Esophagus (tissue), 2 donors: Measurements from ENCODE around the gene MLLT1. TPM values are rescaled to one million over a fixed set of nuclear protein-coding genes. Genes with fewer than 3 reads are reported as not detected.
A peak's percentile ranks its signal among the peaks of the same experiment; 100 is the strongest.
"Not testable (repeated sequence)": the region's sequence is repeated elsewhere in the genome, so short reads cannot be mapped to it uniquely, and the experiment has no call there.

Source experiments
- H3K27ac ChIP-seq, 2 donors: one replicate each; pipeline ENCODE4 v1.5.1; 2013; ENCODE audit warnings: low read depth in 2 of 2, mild to moderate bottlenecking in 2 of 2, inconsistent platforms in 1 of 2, low read length in 1 of 2, moderate library complexity in 1 of 2
- H3K27me3 ChIP-seq, 2 donors: one replicate each; pipeline ENCODE4 v1.6.1; 2013; ENCODE audit warnings: low read length in 2 of 2, control low read depth in 1 of 2, mild to moderate bottlenecking in 1 of 2; ENCODE audit not compliant: insufficient read depth in 2 of 2, control insufficient read depth in 1 of 2
- H3K36me3 ChIP-seq, 2 donors: one replicate each; pipeline ENCODE4 v1.6.1; 2013; ENCODE audit warnings: low read length in 1 of 2; ENCODE audit not compliant: control insufficient read depth in 2 of 2, insufficient read depth in 2 of 2
- H3K4me1 ChIP-seq, 2 donors: one replicate each; pipeline ENCODE4 v1.6.1; 2013; ENCODE audit warnings: low read length in 1 of 2; ENCODE audit not compliant: control insufficient read depth in 2 of 2, insufficient read depth in 2 of 2
- H3K4me3 ChIP-seq, 2 donors: one replicate each; pipeline ENCODE4 v1.5.1; 2013; ENCODE audit warnings: low read length in 2 of 2, mild to moderate bottlenecking in 2 of 2, low read depth in 1 of 2, moderate library complexity in 1 of 2
- H3K9me3 ChIP-seq, 2 donors: one replicate each; pipeline ENCODE4 v1.6.1; 2013; ENCODE audit warnings: mild to moderate bottlenecking in 2 of 2, low read depth in 1 of 2, low read length in 1 of 2, moderate library complexity in 1 of 2; ENCODE audit not compliant: control insufficient read depth in 2 of 2, insufficient read depth in 1 of 2
- WGBS, 2 donors: extraction: QIAGEN DNeasy Blood & Tissue Kit; methylation state at CpG; one replicate each; pipeline ENCODE4 v1.1.7; 2013; 5-methylcytosine and 5-hydroxymethylcytosine counted together
- polyA plus RNA-seq, 2 donors: library from polyadenylated mRNA; stranded (reverse); fragments of 200-250 nt; gene quantifications; one replicate each; pipeline ENCODE4 v1.2.3, GENCODE V29; 2013
- donor health status: healthy with polysubstance abuse.
- donor health status: Bipolar disorder and iron deficiency.

Gene MLLT1, protein sequence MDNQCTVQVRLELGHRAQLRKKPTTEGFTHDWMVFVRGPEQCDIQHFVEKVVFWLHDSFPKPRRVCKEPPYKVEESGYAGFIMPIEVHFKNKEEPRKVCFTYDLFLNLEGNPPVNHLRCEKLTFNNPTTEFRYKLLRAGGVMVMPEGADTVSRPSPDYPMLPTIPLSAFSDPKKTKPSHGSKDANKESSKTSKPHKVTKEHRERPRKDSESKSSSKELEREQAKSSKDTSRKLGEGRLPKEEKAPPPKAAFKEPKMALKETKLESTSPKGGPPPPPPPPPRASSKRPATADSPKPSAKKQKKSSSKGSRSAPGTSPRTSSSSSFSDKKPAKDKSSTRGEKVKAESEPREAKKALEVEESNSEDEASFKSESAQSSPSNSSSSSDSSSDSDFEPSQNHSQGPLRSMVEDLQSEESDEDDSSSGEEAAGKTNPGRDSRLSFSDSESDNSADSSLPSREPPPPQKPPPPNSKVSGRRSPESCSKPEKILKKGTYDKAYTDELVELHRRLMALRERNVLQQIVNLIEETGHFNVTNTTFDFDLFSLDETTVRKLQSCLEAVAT
- polyA plus RNA-seq = 10 to 100 TPM; 15.5 to 16.3 TPM

- no peaks in the 10 kb centered on the region for H3K27me3 ChIP-seq
- WGBS, 2 donors = 4 to 6% methylated on average over 40 to 66 of the region's 66 CpGs
- peak within 1 kb of the TSS; percentile 54 to 86 for H3K27ac ChIP-seq
These were observed at the start of gene MLLT1 for GRCh38 chr19:6279931-6280591. MLLT1 (minus strand) TSS chr19:6279975; CDS start chr19:6279784, 191 bp downstream.

DNA sequence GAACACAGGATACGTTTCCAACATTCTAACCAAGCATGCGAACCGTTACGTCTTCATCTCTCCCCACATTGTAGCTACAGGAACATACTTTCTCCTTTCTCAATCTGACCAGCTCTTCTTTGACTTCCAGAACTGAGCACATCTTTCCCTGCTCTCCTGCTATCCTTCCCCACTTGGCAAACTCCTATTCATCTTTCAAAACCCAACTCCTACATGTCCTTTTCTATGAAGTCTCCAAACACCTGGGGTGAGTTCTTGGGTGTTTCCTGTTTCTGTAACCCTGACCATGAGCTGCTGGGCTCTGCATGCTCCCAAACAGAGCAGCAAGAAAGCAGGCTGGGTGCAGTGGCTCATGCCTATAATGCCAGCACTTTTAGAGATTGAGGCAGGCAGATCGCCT lies 47.0 kb upstream of the MLLT1 start:
- Histone ChIP-seq H3K4me1 (no peaks in the 10 kb centered on the region), H3K27me3 (no peaks in the 10 kb centered on the region), H3K9me3 (no peaks in the 10 kb centered on the region), H3K27ac (no peak overlapping the region), H3K4me3 (no peak overlapping the region), H3K36me3 (no peaks in the 10 kb centered on the region)
- WGBS, 2 donors = 77 to 86% methylated on average over 5 of the region's 5 CpGs

More at GRCh38 chr19:6279931-6280591, at the start of gene MLLT1:
- Histone ChIP-seq H3K36me3 (peaks cover 0 to 4% of the 10 kb centered on the region in 2 donors), H3K9me3 (no peaks in the 10 kb centered on the region), H3K4me1 (peaks cover 8 to 18% of the 10 kb centered on the region in 2 donors), H3K4me3 (peak within 1 kb of the TSS; percentile 68 to 98)

GRCh38 chr19:6325614-6326013 lies 45.8 kb upstream of the MLLT1 start:
- Histone ChIP-seq H3K27ac (no peak overlapping the region), H3K4me1 (no peaks in the 10 kb centered on the region), H3K27me3 (no peaks in the 10 kb centered on the region), H3K9me3 (no peaks in the 10 kb centered on the region), H3K4me3 (no peak overlapping the region), H3K36me3 (no peaks in the 10 kb centered on the region)
- 68 to 72% methylated on average over 4 of the region's 4 CpGs for WGBS, 2 donors

- Histone ChIP-seq H3K27ac (no peak overlapping the region), H3K4me1 (no peaks in the 10 kb centered on the region), H3K36me3 (no peaks in the 10 kb centered on the region), H3K9me3 (no peaks in the 10 kb centered on the region), H3K27me3 (no peaks in the 10 kb centered on the region), H3K4me3 (no peak overlapping the region)
- 63 to 64% methylated on average over 4 of the region's 4 CpGs for WGBS, 2 donors
These were observed 45.0 kb upstream of the MLLT1 start for GRCh38 chr19:6324757-6325156.

- no peak overlapping the region for H3K27ac ChIP-seq
- no peaks in the 10 kb centered on the region for H3K9me3 ChIP-seq
- no peak overlapping the region for H3K4me3 ChIP-seq
- H3K36me3 ChIP-seq = no peaks in the 10 kb centered on the region
- H3K27me3 ChIP-seq = no peaks in the 10 kb centered on the region
- H3K4me1 ChIP-seq = no peaks in the 10 kb centered on the region
- WGBS, 2 donors = 56 to 57% methylated on average over 3 of the region's 3 CpGs
These were observed 42.5 kb upstream of the MLLT1 start for GRCh38 chr19:6322284-6322683.

DNA sequence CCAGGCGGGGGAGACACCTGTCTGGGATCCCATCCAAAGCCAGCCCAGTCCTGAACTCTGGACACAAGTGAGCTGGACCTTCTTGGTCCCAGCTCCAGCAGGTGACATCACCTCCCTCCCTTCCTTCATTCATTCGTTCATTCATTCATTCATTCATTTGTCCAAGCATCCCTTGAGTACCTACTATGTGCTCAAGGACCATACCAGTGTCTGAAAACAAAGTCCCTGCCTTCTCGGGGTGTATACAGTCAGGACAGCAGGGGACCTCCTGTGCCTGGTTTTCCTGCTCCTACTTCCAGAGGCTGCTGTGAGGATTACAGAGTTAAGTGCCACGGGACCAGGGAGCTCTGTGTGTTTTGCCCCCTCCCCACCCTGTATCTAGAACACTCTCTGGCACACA lies 39.6 kb upstream of the MLLT1 start:
- Histone ChIP-seq H3K9me3 (peaks cover 0 to 2% of the 10 kb centered on the region in 2 donors), H3K27me3 (no peaks in the 10 kb centered on the region), H3K4me3 (no peak overlapping the region), H3K27ac (no peak overlapping the region), H3K36me3 (no peaks in the 10 kb centered on the region), H3K4me1 (no peaks in the 10 kb centered on the region)
- WGBS, 2 donors = 32 to 40% methylated on average over 4 of the region's 4 CpGs

- no peak overlapping the region for H3K27ac ChIP-seq
- peaks cover 0 to 2% of the 10 kb centered on the region in 2 donors for H3K9me3 ChIP-seq
- 67 to 68% methylated on average over 5 of the region's 5 CpGs for WGBS, 2 donors
- H3K36me3 ChIP-seq = no peaks in the 10 kb centered on the region
- no peaks in the 10 kb centered on the region for H3K27me3 ChIP-seq
- no peak overlapping the region for H3K4me3 ChIP-seq
- no peaks in the 10 kb centered on the region for H3K4me1 ChIP-seq
These were observed 39.0 kb upstream of the MLLT1 start for GRCh38 chr19:6318772-6319171.

DNA sequence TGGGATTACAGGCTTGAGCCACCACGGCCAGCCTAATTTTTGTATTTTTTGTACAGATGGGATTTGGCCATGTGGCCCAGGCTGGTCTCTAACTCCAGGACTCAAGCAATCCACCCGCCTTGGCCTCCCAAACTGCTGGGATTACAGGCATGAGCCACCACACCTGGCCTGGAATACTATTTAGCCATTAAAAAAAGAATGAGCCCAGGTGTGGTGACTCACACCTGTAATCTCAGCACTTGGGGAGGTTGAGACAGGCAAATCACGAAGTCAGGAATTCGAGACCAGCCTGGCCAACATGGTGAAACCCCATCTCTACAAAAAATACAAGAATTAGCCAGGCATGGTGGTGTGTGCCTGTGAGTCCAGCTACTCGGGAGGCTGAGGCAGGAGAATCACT lies 35.9 kb upstream of the MLLT1 start:
- WGBS, 2 donors = 89 to 90% methylated on average over 5 of the region's 5 CpGs
- H3K4me1 ChIP-seq, H3K9me3 ChIP-seq, H3K27ac ChIP-seq, H3K27me3 ChIP-seq, H3K36me3 ChIP-seq, H3K4me3 ChIP-seq: not testable (repeated sequence)

GRCh38 chr19:6313398-6313969 lies 33.7 kb upstream of the MLLT1 start:
- no peaks in the 10 kb centered on the region for H3K27me3 ChIP-seq
- peaks cover 2 to 5% of the 10 kb centered on the region in 2 donors for H3K9me3 ChIP-seq
- H3K36me3 ChIP-seq = no peaks in the 10 kb centered on the region
- H3K4me1 ChIP-seq = no peaks in the 10 kb centered on the region
- 72 to 76% methylated on average over 5 of the region's 5 CpGs for WGBS, 2 donors
- no peak overlapping the region for H3K27ac ChIP-seq
- H3K4me3 ChIP-seq = no peak overlapping the region
